Stimulated activated CD4-positive, alpha-beta T cell treated with anti-CD3 and anti-CD28 coated beads, Interleukin-2, amount 100 ng/mL, for 4 hours (primary cell): ENCODE results near the gene EGFLAM.

Source experiments
- DNase-seq: peaks from one replicate; pipeline ENCODE4 v3.0.0-alpha.2; 2020; ENCODE audit warnings: low read depth

EGFLAM gene

DNA sequence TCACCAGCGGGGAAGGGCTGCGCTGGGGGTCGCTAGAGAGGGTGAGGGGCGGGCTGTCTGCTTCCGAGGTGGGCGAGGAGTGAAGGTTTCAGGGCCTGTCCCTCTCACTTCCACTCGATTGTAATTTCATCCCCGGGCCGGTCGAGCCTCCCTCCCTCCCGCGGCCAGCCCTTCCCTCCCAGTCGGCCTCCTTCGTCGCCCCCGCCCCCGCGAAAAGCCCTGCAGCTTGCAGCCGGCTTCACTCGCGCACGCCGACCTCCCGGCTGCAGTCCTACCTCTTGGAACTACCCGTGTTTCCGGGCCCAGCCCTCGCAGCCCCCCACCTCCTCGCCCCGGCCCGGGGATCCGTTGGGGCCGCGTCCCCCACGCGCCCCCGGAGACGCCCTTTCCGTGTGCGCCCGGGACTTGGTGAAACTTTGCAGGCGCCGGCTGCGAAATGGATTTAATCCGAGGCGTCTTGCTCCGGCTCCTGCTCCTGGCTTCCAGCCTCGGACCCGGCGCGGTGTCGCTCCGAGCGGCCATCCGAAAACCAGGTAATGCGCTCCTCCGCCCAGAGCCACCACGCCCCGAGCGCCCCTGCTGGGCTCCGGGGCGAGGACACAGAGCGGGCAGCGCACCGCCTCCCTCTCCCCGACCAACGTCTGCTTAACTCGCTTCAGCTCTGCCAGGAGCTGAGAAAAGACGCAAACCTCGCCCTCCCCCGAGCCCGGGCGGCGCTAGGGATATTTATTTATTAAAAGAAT lies at the start of gene EGFLAM:
Gene EGFLAM, plus strand, starts transcription at position 241 of the 743 bp plus-strand sequence. Its CDS starts 196 bp downstream, at position 437.
- no peak for DNase-seq

GRCh38 chr5:38208782-38209378 lies 49.5 kb upstream of the EGFLAM start:
- DNase-seq: no peak

- DNase-seq: no peak
These were observed 47.5 kb upstream of the EGFLAM start for GRCh38 chr5:38210676-38211353.

GRCh38 chr5:38211354-38211710 lies 47.0 kb upstream of the EGFLAM start:
- DNase-seq: no peak

- no peak for DNase-seq
These were observed 46.1 kb upstream of the EGFLAM start for GRCh38 chr5:38212307-38212706.

DNA sequence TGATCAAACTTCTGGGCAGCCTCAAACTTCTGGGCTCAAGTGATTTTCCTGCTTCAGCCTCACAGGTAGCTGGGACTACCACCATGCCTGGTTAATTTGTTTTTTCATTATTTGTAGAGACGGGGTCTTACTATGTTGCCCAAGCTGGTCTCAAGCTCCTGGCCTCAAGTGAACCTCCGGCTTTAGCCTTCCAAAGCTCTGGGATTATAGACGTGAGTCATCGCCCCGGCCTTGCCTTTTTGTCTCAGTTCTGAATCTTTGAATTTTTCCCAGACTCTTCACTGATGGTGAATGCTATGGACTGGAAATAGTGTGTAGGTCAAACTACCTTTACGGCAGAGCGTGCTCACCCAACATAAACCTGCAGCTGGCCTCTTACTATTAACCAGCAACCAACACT lies 32.3 kb upstream of the EGFLAM start:
- no peak for DNase-seq

DNA sequence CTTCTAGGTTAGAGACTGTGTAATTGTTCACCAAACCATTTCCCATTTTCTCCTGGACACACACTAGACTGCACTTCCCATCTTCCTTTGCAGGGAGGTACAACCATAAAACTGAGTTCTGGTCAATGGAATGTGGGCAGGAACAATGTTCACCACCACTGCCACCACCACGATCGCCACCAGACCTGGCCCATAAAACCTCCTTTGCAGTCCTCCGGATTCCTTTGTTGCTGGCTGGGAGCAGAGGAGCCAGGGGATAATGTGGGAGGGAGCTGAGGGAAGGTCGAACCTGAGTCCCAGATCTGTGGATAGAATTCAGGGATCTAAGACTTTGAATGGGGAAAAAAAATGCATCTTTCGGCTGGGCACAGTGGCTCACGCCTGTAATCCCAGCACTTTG lies 29.4 kb upstream of the EGFLAM start:
- no peak for DNase-seq

- DNase-seq: no peak
These were observed 23.6 kb upstream of the EGFLAM start for GRCh38 chr5:38234737-38235136.

DNA sequence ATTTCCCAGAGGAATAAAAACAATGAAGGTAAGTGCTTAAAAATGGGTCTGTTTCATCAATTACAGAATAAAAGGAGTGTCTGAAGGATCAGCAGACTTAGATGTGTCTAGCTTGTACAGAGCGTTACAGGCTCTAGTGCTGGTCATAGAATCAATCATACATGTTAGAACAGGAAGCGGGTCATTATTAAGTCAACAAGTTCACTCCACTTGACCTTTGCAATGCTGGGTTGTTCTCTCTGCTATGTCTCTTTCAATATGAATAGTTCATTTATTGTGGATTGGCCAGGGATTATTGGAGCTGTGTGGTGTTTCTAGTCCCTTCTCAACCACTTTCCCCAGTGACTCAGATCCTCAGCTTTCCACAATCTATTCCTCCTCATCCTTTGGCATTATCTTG lies 20.7 kb upstream of the EGFLAM start:
- DNase-seq: no peak

DNA sequence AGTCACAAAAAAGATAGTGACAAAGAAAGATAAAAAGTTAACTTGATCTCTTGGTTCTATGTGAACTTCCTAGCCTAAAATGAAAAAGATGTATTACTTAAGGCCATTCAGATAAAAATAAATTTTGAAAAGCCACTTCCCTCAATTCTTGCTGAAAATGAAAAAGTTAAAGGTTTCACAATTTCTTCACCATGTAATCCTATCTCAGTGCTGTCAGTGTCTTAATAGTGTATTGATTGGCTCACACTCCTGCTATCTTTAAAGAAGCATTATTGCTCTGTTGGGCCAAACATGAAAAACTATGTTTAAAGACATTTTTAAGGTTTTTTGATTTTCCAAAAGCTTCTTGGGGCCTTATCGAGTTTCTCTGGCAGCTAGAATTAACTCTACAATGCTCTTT lies 18.1 kb upstream of the EGFLAM start:
- no peak for DNase-seq

DNA sequence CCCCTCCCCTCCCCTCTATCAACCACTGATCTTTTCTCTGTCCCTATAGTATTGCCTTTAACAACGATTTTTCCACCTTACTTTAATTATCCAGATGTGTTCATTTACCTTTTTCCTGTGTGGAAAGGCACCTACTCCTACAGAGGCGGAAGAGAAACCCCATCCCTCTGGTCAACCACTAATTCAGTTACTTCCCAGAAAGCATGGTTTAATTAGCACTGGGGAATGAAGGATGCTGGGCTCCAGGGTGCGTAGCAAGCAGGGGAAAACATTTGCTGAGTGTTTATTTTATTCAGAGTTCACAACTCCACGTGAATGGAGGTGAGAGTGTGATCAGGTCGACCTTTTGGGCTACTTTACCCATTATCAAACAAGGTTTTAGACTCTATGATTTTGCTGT lies 16.7 kb upstream of the EGFLAM start:
- no peak for DNase-seq

DNA sequence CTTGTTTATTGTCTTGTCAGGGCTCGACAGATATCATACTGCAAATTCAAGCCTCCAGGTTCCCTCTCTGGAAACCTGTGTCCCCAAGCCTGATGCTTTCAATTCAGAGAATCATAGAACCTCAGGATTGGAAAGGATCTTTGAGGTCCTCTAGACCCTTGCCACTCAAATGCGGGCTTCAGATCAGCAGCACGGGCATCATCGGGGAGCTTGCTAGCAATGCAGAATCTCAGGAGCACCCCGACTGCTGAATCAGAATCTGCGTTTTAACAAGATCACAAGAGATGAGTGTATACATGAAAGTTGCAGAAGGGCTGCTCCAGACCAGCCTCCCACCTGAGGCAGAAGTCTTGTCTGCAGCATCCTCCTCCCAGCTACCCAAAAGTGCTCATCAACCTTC lies 13.1 kb upstream of the EGFLAM start:
- no peak for DNase-seq

DNA sequence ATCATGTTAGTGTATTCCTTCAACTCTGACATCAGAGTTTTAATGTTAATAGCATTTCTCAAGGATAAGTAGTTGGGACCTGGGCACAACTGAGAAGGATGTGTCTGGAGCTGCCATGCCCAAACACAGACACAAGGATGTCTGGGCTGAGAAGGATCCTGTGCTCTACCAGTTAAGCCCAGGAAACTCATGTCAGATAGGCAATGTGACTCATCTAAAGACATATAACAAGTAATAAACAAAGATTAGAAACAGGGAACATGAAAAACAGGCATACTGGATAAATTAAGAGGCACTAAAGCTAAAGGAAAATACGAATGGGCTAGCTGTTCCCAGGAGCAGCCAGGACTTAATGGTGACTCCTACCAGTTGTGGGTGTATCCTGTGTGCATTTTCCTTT lies 9.1 kb upstream of the EGFLAM start:
- no peak for DNase-seq

DNA sequence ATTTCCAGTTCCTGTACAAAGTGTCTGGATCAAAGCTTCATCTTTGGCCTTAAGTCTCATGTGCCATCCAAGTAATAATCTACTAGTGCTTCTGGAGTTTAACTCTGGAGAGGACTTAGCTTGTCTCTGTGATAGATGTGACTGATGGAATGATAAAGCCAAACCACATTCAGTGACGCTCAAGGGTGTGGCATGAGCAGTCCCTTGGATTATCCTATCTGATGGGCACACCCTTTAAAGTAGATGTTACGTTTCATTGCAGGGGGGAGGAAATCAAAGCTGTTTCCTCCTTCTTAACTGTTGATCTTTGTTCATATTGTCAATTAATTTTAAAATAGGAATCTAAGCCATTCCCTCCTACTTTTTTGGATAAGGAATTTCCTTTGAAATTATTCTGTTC lies 8.5 kb upstream of the EGFLAM start:
- DNase-seq: no peak

GRCh38 chr5:38250763-38251448 lies 7.5 kb upstream of the EGFLAM start:
- DNase-seq: no peak

- no peak for DNase-seq
These were observed 4.6 kb upstream of the EGFLAM start for GRCh38 chr5:38253759-38254158.

GRCh38 chr5:38257308-38258041 lies 884 bp upstream of the EGFLAM start:
- no peak for DNase-seq

GRCh38 chr5:38258042-38258318 lies 379 bp upstream of the EGFLAM start:
- no peak for DNase-seq

DNA sequence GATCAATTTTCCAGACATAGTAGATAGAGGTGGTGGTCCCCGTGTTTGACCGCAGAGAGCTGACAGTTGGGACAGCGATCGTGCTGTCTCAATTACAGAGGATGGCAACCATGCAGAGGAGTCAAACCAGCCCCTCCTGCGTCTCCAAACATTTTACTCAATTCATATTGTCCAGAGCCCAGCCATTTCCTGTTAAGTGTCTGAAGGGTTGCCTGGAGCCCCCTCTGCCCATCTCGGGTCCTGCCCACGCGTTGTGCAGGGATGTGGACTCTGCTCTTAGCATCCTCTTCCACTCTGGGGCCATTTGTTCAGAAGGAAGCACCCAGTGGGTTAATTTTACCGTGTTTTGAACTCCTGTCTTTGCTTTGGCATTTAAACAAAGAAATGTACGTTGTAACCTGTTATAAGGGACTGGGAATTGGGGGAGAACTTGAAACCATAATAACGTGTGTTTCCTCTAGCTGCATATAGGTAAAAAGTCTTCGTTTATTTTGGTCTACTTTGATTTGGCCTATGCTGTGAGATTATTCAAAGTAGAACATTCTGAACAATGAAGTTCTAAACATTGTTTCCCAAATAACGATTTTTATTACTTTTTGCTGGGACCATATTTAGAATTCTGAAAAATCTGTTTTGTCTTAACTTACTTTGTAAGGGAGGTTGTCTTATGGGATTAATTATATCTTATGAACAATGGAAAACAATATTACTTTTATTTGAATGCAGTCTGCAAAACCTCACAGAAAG lies 876 bp downstream of the EGFLAM start:
- no peak for DNase-seq

DNA sequence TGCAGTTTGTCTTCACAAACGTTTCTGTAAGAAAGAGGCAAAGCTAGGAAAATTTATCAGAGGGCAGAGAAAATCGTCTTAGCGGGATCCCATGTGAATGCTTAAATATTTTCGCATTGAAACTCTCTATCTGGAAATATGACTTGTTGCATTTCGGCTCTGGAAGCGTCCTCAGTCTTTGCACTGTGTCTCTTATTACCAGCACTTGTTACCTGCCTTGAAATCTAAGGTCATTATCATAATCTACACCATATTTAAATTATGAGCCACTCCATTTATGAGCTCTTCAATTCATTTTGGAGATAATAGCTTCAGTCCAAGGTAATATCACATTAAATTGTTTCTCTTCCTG lies 1.4 kb downstream of the EGFLAM start:
- no peak for DNase-seq

DNA sequence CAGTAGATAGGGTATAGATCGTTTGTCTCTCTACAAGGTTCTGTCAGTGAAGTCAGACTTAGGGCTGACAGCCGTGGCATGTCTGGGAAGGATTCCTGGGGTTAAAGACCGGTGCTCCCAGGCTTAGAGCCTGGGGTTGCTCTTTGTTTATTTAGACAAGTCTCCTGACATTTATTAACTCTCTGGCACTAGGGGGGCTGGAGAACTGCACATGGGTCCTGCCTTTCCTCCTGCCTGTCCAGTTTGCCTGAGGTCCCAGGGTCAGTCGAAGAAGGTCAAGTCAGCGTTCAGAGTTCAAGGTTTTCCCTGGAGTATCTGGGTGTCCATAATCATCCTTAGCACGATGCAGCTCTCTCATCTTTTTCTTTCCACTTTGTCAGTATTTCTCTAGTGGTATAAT lies 5.6 kb downstream of the EGFLAM start:
- no peak for DNase-seq
